GM21423 (cell line): Measurements from ENCODE around the gene SLC4A7.

Source experiments
- ATAC-seq: cut with Tn5 transposase; IDR thresholded peaks from one replicate; pipeline ENCODE4 v1.9.1; 2021; ENCODE audit warnings: mild to moderate bottlenecking, moderate library complexity; ENCODE audit not compliant: unreplicated experiment

SLC4A7 gene

DNA sequence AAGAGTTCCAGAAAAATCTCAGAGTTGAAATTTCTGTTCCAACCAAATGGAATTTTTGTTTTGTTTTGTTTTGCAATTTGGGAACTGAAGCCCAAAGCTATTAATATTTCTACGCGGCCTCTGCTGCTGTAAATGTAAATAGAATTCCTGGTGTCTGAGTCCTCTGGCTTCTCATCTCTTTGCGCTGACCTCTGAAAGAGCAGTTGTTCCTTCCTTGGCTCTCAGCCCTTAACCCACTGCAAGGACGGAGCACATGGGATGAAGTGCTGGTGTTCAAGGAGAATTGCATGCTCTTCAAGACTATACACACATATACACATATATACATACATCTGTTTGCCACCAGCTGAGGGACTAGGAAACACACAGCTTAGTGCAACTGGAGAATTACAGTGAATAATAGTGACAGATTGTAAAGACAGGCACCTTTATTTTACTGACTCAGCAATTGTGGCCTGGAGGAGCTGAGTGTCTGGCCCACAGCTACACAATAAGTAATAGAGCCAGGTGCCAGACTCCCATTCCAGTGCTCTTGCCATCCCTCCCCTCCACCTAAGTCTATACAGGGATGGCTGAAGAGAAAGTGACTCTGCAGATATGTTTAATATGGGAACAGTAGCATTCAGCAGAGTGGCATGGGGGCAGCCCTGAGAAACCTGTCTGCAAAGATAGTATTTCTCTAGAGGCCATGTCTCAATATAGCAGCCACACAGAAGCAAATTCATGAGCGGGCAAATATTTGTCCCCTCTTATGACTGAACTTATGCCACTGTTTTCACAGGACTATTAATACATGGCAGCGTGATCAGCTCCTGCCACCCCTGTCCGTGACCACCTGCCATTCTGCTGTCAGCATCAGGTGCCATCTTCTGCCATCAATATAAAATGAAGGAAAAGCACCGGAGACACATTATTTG, 157.3 kb downstream of the SLC4A7 start:
- no peak for ATAC-seq

GRCh38 chr3:27326202-27326601, 158.0 kb downstream of the SLC4A7 start:
- no peak for ATAC-seq

DNA sequence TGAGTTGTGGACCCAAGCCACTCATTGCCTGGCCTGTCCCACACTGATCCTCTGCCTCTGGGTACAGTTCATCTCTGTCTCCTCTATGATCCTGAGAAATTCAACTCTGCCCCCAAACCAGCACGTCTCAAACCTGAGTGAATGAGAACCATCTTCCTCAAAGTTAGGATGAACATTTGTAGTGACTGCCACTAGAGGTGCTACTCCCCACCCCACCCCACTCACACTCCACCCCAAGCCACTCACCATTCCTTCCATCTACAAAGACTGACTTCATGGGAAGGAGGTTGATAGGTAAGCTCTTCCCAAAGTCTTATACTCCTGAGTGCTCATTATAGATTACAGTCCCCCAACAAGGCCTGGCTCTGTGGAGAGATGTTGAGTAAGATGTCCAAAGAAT, 158.8 kb downstream of the SLC4A7 start:
- no peak for ATAC-seq

DNA sequence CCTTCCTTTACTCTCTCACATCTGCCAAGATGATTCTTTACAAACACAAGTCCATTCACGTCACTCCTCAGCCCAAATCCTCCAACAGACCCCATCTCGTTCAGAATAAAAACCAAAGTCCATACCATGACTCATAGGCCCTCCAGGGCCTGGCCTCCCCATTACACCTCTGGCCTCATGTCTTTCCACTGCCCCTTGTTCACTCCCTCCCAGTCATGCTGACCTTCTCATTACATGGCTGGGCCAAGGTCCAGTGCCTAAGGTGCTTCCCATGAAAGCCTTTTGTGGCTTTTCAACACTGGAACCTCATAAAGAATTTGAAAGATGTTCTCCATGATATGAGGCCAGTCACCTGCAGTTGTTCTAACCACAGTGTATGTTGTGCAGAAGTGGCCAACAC, 159.5 kb downstream of the SLC4A7 start:
- no peak for ATAC-seq

DNA sequence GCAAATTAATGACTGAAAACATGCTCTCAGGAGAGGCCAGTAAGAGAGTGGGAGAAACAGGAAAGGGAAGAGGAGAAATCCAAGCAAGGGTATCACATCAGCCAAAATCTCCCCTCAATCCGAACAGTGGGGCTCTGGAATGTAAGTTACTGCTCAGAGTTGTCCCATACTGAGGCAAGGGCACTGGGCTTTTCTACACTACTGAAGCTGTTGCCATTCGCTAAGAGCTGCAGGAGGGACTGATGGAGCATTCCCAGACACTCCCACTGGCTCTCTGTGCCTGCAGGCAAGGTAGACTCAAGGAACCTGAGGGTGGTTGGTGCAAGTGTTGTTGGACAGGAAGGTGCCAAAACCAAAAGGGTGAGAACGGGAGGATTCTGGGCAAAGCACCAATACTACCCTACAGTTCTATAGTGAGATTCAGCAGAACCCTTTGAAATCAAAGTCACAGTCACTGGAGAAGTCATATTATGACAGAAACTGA, 161.1 kb downstream of the SLC4A7 start:
- ATAC-seq = no peak
